Keratinocyte (primary cell): ENCODE measurements around the gene NKX3-2. TPM values are rescaled to one million over a fixed set of nuclear protein-coding genes. Genes with fewer than 3 reads are reported as not detected.

Experiments used
- DNase-seq: peaks from one replicate; pipeline ENCODE4 v3.0.0-alpha.2; 2011; ENCODE audit warnings: low read depth, missing footprints, low spot score
- FAIRE-seq: peaks from 2 replicates; lab custom pipeline; 2011; peaks lifted over from hg19 to GRCh38; lab: Jason Lieb, UNC
- H2AFZ ChIP-seq: 2 replicates; pipeline ENCODE4 v1.6.0; 2012; ENCODE audit warnings: low read length, control low read depth, inconsistent platforms; ENCODE audit not compliant: control insufficient read depth
- H3K27ac ChIP-seq: 2 replicates; pipeline ENCODE4 v1.5.1; 2011; ENCODE audit warnings: low read length; ENCODE audit not compliant: control insufficient read depth, insufficient read depth
- H3K27me3 ChIP-seq: 3 replicates; pipeline ENCODE4 v1.6.0; 2011; ENCODE audit warnings: low read length; ENCODE audit not compliant: control insufficient read depth, insufficient read depth; ENCODE audit errors: extremely low read depth
- H3K36me3 ChIP-seq, 2 experiments: 2 replicates in 1 of 2; 3 replicates in 1 of 2; pipeline ENCODE4 v1.5.1; 2011; ENCODE audit warnings: low read length in 2 of 2, mild to moderate bottlenecking in 1 of 2; ENCODE audit not compliant: control insufficient read depth in 2 of 2, insufficient read depth in 2 of 2; ENCODE audit errors: extremely low read depth in 1 of 2
- H3K4me1 ChIP-seq: 3 replicates; pipeline ENCODE4 v1.5.1; 2011; ENCODE audit warnings: low read length; ENCODE audit not compliant: control insufficient read depth, insufficient read depth; ENCODE audit errors: extremely low read depth
- H3K4me2 ChIP-seq: 3 replicates; pipeline ENCODE4 v1.6.0; 2011; ENCODE audit warnings: low read depth, low read length; ENCODE audit not compliant: control insufficient read depth, insufficient read depth; ENCODE audit errors: extremely low read depth
- H3K4me3 ChIP-seq, 3 experiments: fragments of 200-600 bp in 1 of 3; sonication (generic) in 1 of 3; 2 replicates in 2 of 3; 3 replicates in 1 of 3; pipeline ENCODE4 v1.5.1; 2011 to 2016; ENCODE audit warnings: low read length in 3 of 3, mild to moderate bottlenecking in 3 of 3, control low read depth in 2 of 3, inconsistent platforms in 1 of 3, low read depth in 1 of 3, mixed read lengths in 1 of 3, mixed run types in 1 of 3, moderate library complexity in 1 of 3; ENCODE audit not compliant: control insufficient read depth in 2 of 3, insufficient read depth in 2 of 3; ENCODE audit errors: extremely low read depth in 1 of 3
- H3K79me2 ChIP-seq: 2 replicates; pipeline ENCODE4 v1.6.0; 2012; ENCODE audit warnings: low read length; ENCODE audit not compliant: control insufficient read depth, insufficient read depth
- H3K9ac ChIP-seq: 3 replicates; pipeline ENCODE4 v1.6.0; 2011; ENCODE audit warnings: low read length; ENCODE audit not compliant: control insufficient read depth, insufficient read depth; ENCODE audit errors: extremely low read depth
- H3K9me1 ChIP-seq: 3 replicates; pipeline ENCODE4 v1.6.0; 2011; ENCODE audit warnings: low read length; ENCODE audit not compliant: control insufficient read depth, insufficient read depth; ENCODE audit errors: extremely low read depth
- H3K9me3 ChIP-seq: 2 replicates; pipeline ENCODE4 v1.5.1; 2012; ENCODE audit warnings: low read depth, low read length; ENCODE audit not compliant: control insufficient read depth
- H4K20me1 ChIP-seq: 3 replicates; pipeline ENCODE4 v1.6.0; 2011; ENCODE audit warnings: low read length; ENCODE audit not compliant: control insufficient read depth, insufficient read depth; ENCODE audit errors: extremely low read depth
- EZH2 ChIP-seq: IDR thresholded peaks from one replicate; pipeline ENCODE4 v1.6.1; 2012; ENCODE audit warnings: inconsistent platforms, mild to moderate bottlenecking, low read length, moderate library complexity
- dilution Hi-C: fragments of 300-500 bp; cut with MboI; formaldehyde crosslinking; loops from one replicate; pipeline ENCODE4 v1.7.0; 2020; ENCODE audit warnings: low sequenced_read_pairs; ENCODE audit not compliant: extremely low pct_ligation_motif_present
- polyA plus RNA-seq, 5 experiments: library from polyadenylated mRNA; depleted of rRNA in 3 of 5; stranded (reverse) in 3 of 5; stranded (forward) in 1 of 5; unstranded in 1 of 5; fragments of >200 nt; gene quantifications; 1 replicate in 1 of 5; 2 replicates in 3 of 5; 3 replicates in 1 of 5; pipeline versions ENCODE4 v1.2.1 to v1.2.3, GENCODE V29; 2011 to 2012; ENCODE audit warnings: missing spikeins in 2 of 5, low read depth in 1 of 5, low replicate concordance in 1 of 5
- TF ChIP-seq, protein P1 (sequence below), 3 experiments: IDR thresholded peaks in 1 of 3; conservative IDR thresholded peaks in 1 of 3; optimal IDR thresholded peaks in 1 of 3; 2 replicates in 2 of 3; 3 replicates in 1 of 3; pipeline versions ENCODE3 to v1.5.1; 2011; ENCODE audit warnings: low read length in 3 of 3, mild to moderate bottlenecking in 3 of 3, moderate library complexity in 2 of 3, control low read depth in 1 of 3, inconsistent platforms in 1 of 3; ENCODE audit not compliant: insufficient read depth in 2 of 3; ENCODE audit errors: extremely low read depth in 1 of 3

NKX3-2 gene
- polyA plus RNA-seq, 1 donor (not counting 4 experiments of a cell fraction or from before 2014, with no cell fraction given) = 0.04 TPM

DNA sequence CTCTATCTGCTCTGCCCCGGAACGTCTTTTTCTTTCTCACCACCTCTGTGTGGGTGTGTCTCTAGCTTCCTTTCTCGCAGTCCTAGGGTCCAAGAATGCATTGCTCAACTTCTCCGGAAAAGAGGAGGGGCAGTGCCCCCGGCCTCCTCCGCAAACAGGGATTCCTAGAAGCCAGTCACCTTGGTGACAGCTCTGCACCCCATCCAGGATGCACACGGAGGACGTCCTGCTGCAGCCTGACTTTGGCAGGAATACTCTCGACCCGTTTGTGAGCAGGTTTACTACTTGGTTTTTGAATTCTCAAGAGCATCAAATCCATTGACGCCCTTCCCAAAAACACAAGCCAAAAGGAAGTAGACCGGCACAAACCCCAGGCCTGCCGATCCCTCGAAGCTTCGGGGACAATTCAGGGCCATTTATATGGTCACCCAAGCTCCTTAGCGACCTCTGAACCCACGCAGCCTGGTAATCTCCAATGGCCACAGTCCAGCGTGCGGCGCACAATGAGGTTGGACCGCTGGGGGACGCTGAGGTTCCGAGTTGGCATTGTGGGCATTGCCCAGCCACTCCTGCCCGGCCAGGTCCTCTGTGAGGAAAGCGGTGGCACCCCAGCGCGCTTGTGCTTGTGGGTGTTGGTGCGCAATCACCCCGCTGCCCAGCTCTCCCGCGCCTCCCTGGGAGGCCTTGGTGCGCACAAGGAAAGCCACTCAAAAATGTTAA, 9.8 kb downstream of the NKX3-2 start:
- dilution Hi-C loops = no loop called here
- no peak for DNase-seq

DNA sequence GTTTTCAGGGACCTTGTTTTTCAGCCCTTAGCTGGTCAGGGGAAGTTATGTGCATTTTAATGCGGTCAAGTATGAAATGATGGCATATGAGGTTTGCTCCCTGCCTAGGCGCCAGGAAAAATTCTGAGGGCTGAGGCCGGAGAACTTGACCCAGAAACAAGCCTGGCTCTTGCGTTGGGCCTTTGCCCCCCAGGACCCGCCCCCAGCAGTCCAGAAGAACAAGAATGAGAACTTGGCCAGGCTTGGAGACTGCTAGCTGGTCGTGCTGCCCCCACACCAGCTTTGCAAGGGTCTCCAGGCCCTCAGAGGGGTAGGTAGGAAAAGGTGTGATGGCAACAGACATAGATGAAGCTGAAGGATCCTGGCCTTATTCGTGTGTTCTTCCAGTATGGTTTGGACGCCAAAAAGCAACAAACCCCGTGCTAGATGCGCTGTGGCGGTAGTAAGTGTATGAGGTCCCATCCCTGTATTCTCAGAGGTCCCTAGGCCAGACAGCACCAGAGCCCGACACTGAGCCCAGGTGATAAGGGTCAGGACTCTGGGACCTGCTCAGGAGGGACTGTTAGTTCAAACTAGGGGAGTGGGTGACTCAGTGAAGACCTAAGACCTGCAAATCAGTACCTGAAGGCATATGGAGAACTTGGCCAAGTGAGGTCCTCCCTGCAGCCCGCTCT, 10.5 kb downstream of the NKX3-2 start:
- no peaks in the 10 kb centered on the region for H3K9me1 ChIP-seq
- TF ChIP-seq, protein P1, sequence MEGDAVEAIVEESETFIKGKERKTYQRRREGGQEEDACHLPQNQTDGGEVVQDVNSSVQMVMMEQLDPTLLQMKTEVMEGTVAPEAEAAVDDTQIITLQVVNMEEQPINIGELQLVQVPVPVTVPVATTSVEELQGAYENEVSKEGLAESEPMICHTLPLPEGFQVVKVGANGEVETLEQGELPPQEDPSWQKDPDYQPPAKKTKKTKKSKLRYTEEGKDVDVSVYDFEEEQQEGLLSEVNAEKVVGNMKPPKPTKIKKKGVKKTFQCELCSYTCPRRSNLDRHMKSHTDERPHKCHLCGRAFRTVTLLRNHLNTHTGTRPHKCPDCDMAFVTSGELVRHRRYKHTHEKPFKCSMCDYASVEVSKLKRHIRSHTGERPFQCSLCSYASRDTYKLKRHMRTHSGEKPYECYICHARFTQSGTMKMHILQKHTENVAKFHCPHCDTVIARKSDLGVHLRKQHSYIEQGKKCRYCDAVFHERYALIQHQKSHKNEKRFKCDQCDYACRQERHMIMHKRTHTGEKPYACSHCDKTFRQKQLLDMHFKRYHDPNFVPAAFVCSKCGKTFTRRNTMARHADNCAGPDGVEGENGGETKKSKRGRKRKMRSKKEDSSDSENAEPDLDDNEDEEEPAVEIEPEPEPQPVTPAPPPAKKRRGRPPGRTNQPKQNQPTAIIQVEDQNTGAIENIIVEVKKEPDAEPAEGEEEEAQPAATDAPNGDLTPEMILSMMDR (optimal IDR thresholded peaks at IDR 0.05 in 1 of 3, IDR thresholded peaks at IDR 0.05 in 1 of 3, conservative IDR thresholded peaks at IDR 0.05 in 1 of 3; ENCODE audit: extremely low read depth in 1 of 3, insufficient read depth in 2 of 3, low read length in 3 of 3) = no peak
- TF ChIP-seq EZH2 = peak; percentile 71
- no peak overlapping the region for H3K4me3 ChIP-seq
- no peak overlapping the region for H2AFZ ChIP-seq
- no peak for FAIRE-seq
- no peak overlapping the region for H3K27ac ChIP-seq
- H4K20me1 ChIP-seq = peaks cover 6% of the 10 kb centered on the region
- no peak for DNase-seq
- H3K79me2 ChIP-seq = no peaks in the 10 kb centered on the region
- H3K4me1 ChIP-seq = no peaks in the 10 kb centered on the region
- no peaks in the 10 kb centered on the region for H3K36me3 ChIP-seq
- H3K4me2 ChIP-seq = no peak overlapping the region
- H3K9me3 ChIP-seq = no peaks in the 10 kb centered on the region
- peaks cover 99% of the 10 kb centered on the region for H3K27me3 ChIP-seq
- H3K9ac ChIP-seq = no peak overlapping the region
- dilution Hi-C loops = no loop called here

More for the DNA sequence above, 9.8 kb downstream of the NKX3-2 start:
- Histone ChIP-seq H3K79me2 (no peaks in the 10 kb centered on the region), H3K27ac (no peak overlapping the region), H3K4me2 (no peak overlapping the region), H3K9ac (no peak overlapping the region), H4K20me1 (peaks cover 6% of the 10 kb centered on the region), H3K4me3 (no peak overlapping the region), H3K4me1 (no peaks in the 10 kb centered on the region), H3K9me3 (no peaks in the 10 kb centered on the region), H2AFZ (no peak overlapping the region), H3K27me3 (peaks cover 99% of the 10 kb centered on the region), H3K9me1 (no peaks in the 10 kb centered on the region), H3K36me3 (no peaks in the 10 kb centered on the region)
- no peak for FAIRE-seq
- no peak for TF ChIP-seq EZH2
- TF ChIP-seq, protein P1 (optimal IDR thresholded peaks at IDR 0.05 in 1 of 3, IDR thresholded peaks at IDR 0.05 in 1 of 3, conservative IDR thresholded peaks at IDR 0.05 in 1 of 3; ENCODE audit: extremely low read depth in 1 of 3, insufficient read depth in 2 of 3, low read length in 3 of 3) = no peak
